ENCODE measurements around the gene FCRL6.

Gene FCRL6

GRCh38 chr1:159779403-159779851 is 22.7 kb upstream of the FCRL6 start:
- Histone ChIP-seq H3K4me1 (ENCODE audit: control insufficient read depth in 1 of 2, insufficient read depth in 2 of 2, low read length in 2 of 2) (peaks cover 6 to 8% of the 10 kb centered on the region in 2 donors), H3K4me3 (ENCODE audit: low read depth in 1 of 2, low read length in 2 of 2) (no peak overlapping the region), H3K27ac (ENCODE audit: low read depth, low read length) (no peak overlapping the region), H3K9me3 (ENCODE audit: control insufficient read depth in 1 of 2, low read length in 2 of 2) (no peaks in the 10 kb centered on the region), H3K27me3 (ENCODE audit: control insufficient read depth in 1 of 2, insufficient read depth in 2 of 2, low read length in 2 of 2) (no peaks in the 10 kb centered on the region), H3K9ac (ENCODE audit: low read depth in 1 of 2, low read length in 2 of 2) (no peak overlapping the region), H3K36me3 (ENCODE audit: control insufficient read depth in 1 of 2, insufficient read depth in 2 of 2, low read length in 2 of 2) (no peaks in the 10 kb centered on the region)

- peaks cover 6 to 8% of the 10 kb centered on the region in 2 donors for H3K4me1 ChIP-seq (ENCODE audit: control insufficient read depth in 1 of 2, insufficient read depth in 2 of 2, low read length in 2 of 2)
- no peaks in the 10 kb centered on the region for H3K9me3 ChIP-seq (ENCODE audit: control insufficient read depth in 1 of 2, low read length in 2 of 2)
- H3K4me3 ChIP-seq (ENCODE audit: low read depth in 1 of 2, low read length in 2 of 2), result peak within 1 kb of the TSS; percentile 79 to 86
- peak within 1 kb of the TSS; percentile 46 to 69 for H3K9ac ChIP-seq (ENCODE audit: low read depth in 1 of 2, low read length in 2 of 2)
- no peaks in the 10 kb centered on the region for H3K36me3 ChIP-seq (ENCODE audit: control insufficient read depth in 1 of 2, insufficient read depth in 2 of 2, low read length in 2 of 2)
- H3K27me3 ChIP-seq (ENCODE audit: control insufficient read depth in 1 of 2, insufficient read depth in 2 of 2, low read length in 2 of 2), result no peaks in the 10 kb centered on the region
- peak within 1 kb of the TSS; percentile 67 for H3K27ac ChIP-seq (ENCODE audit: low read depth, low read length)
Observed at GRCh38 chr1:159780583-159781582, 21.3 kb upstream of the FCRL6 start, which contains the start of gene DUSP23. Gene DUSP23, plus strand, starts transcription at chr1:159780962. Its CDS starts 139 bp downstream, at chr1:159781101.

- H3K4me1 ChIP-seq (ENCODE audit: control insufficient read depth in 1 of 2, insufficient read depth in 2 of 2, low read length in 2 of 2), result peaks cover 6 to 8% of the 10 kb centered on the region in 2 donors
- no peaks in the 10 kb centered on the region for H3K27me3 ChIP-seq (ENCODE audit: control insufficient read depth in 1 of 2, insufficient read depth in 2 of 2, low read length in 2 of 2)
- no peak overlapping the region for H3K27ac ChIP-seq (ENCODE audit: low read depth, low read length)
- no peaks in the 10 kb centered on the region for H3K9me3 ChIP-seq (ENCODE audit: control insufficient read depth in 1 of 2, low read length in 2 of 2)
- H3K36me3 ChIP-seq (ENCODE audit: control insufficient read depth in 1 of 2, insufficient read depth in 2 of 2, low read length in 2 of 2), result no peaks in the 10 kb centered on the region
- peak overlapping the region in 1 of 2 donors; percentile 29 for H3K9ac ChIP-seq (ENCODE audit: low read depth in 1 of 2, low read length in 2 of 2)
- peak overlapping the region; percentile 79 to 86 for H3K4me3 ChIP-seq (ENCODE audit: low read depth in 1 of 2, low read length in 2 of 2)
Observed at GRCh38 chr1:159781992-159782391, 20.2 kb upstream of the FCRL6 start.

DNA sequence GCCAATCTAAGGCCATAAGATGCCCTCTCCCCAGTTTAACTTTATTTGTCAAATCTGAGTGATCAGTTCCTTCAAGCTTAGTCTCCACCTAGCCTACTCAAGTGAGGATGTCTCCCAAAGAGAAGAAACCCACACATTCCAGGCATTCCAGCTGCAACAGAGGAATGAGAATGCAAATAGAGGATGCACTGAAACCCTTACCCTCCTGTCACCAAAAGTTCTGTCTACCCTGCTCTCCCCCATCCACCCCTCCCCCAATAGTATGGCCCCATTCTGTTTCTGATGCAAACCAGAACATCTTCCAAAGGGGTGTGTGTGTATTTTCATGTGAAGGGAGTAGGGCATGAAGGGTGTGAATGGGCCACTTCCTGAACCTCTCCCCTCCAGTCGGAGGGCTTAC is 18.4 kb upstream of the FCRL6 start:
- no peak overlapping the region for H3K4me3 ChIP-seq (ENCODE audit: low read depth in 1 of 2, low read length in 2 of 2)
- no peaks in the 10 kb centered on the region for H3K27me3 ChIP-seq (ENCODE audit: control insufficient read depth in 1 of 2, insufficient read depth in 2 of 2, low read length in 2 of 2)
- no peak overlapping the region for H3K27ac ChIP-seq (ENCODE audit: low read depth, low read length)
- no peaks in the 10 kb centered on the region for H3K9me3 ChIP-seq (ENCODE audit: control insufficient read depth in 1 of 2, low read length in 2 of 2)
- H3K4me1 ChIP-seq (ENCODE audit: control insufficient read depth in 1 of 2, insufficient read depth in 2 of 2, low read length in 2 of 2), result peaks cover 6 to 8% of the 10 kb centered on the region in 2 donors
- no peak overlapping the region for H3K9ac ChIP-seq (ENCODE audit: low read depth in 1 of 2, low read length in 2 of 2)
- H3K36me3 ChIP-seq (ENCODE audit: control insufficient read depth in 1 of 2, insufficient read depth in 2 of 2, low read length in 2 of 2), result no peaks in the 10 kb centered on the region

DNA sequence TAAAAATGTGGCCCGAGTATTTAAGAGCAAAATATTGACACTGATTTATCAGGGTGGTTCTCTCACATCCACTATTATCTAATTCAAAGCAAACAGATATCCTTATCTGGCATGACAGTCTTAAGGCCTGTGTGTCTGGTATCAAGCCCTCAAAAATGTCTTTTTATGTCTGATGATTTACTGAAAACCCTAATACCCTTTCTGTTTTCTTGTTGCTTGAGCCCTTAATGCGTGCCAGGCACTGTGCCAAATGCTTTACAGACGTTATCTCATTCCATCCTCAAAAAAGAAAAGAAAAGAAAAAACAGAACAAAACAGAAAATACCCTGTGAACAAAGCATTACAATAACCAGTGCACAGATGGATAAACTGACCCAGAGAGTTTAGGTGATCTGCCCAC is 15.7 kb upstream of the FCRL6 start:
- Histone ChIP-seq H3K4me3 (ENCODE audit: low read depth in 1 of 2, low read length in 2 of 2) (no peak overlapping the region), H3K4me1 (ENCODE audit: control insufficient read depth in 1 of 2, insufficient read depth in 2 of 2, low read length in 2 of 2) (peaks cover 0 to 6% of the 10 kb centered on the region in 2 donors), H3K9me3 (ENCODE audit: control insufficient read depth in 1 of 2, low read length in 2 of 2) (no peaks in the 10 kb centered on the region), H3K27ac (ENCODE audit: low read depth, low read length) (no peak overlapping the region), H3K36me3 (ENCODE audit: control insufficient read depth in 1 of 2, insufficient read depth in 2 of 2, low read length in 2 of 2) (no peaks in the 10 kb centered on the region), H3K27me3 (ENCODE audit: control insufficient read depth in 1 of 2, insufficient read depth in 2 of 2, low read length in 2 of 2) (no peaks in the 10 kb centered on the region), H3K9ac (ENCODE audit: low read depth in 1 of 2, low read length in 2 of 2) (no peak overlapping the region)

- H3K27ac ChIP-seq (ENCODE audit: low read depth, low read length), result no peak overlapping the region
- H3K36me3 ChIP-seq (ENCODE audit: control insufficient read depth in 1 of 2, insufficient read depth in 2 of 2, low read length in 2 of 2), result no peaks in the 10 kb centered on the region
- H3K27me3 ChIP-seq (ENCODE audit: control insufficient read depth in 1 of 2, insufficient read depth in 2 of 2, low read length in 2 of 2), result no peaks in the 10 kb centered on the region
- no peaks in the 10 kb centered on the region for H3K9me3 ChIP-seq (ENCODE audit: control insufficient read depth in 1 of 2, low read length in 2 of 2)
- H3K4me3 ChIP-seq (ENCODE audit: low read depth in 1 of 2, low read length in 2 of 2), result no peak overlapping the region
- peaks cover 0 to under 1% of the 10 kb centered on the region in 2 donors for H3K4me1 ChIP-seq (ENCODE audit: control insufficient read depth in 1 of 2, insufficient read depth in 2 of 2, low read length in 2 of 2)
- H3K9ac ChIP-seq (ENCODE audit: low read depth in 1 of 2, low read length in 2 of 2), result no peak overlapping the region
Observed at GRCh38 chr1:159786966-159787365, 15.2 kb upstream of the FCRL6 start.

- Histone ChIP-seq H3K36me3 (ENCODE audit: control insufficient read depth in 1 of 2, insufficient read depth in 2 of 2, low read length in 2 of 2) (no peaks in the 10 kb centered on the region), H3K27me3 (ENCODE audit: control insufficient read depth in 1 of 2, insufficient read depth in 2 of 2, low read length in 2 of 2) (peaks cover under 1 to 2% of the 10 kb centered on the region in 2 donors), H3K4me1 (ENCODE audit: control insufficient read depth in 1 of 2, insufficient read depth in 2 of 2, low read length in 2 of 2) (no peaks in the 10 kb centered on the region)
Observed at GRCh38 chr1:159790237-159790917, 11.8 kb upstream of the FCRL6 start.

DNA sequence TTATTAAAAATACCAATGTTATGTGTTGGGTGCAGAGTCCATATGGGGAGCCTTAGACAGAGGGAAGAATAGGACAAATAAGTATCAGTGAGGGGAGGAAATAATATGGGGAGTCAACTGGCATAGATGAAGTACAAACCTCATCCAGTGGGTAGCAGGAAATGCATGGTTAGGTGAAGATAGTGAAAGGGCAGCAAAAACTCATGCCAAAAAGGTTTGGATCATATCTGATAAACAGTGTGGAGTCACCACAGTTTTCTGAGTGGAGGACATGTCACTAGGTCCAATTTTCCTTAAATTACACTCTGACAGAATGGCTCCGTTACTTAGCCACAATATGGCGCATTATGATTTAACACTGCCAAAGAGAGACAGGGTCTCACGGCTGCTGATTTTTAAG is 11.1 kb upstream of the FCRL6 start:
- Histone ChIP-seq H3K4me3 (ENCODE audit: low read depth in 1 of 2, low read length in 2 of 2) (no peak overlapping the region), H3K9ac (ENCODE audit: low read depth in 1 of 2, low read length in 2 of 2) (no peak overlapping the region), H3K4me1 (ENCODE audit: control insufficient read depth in 1 of 2, insufficient read depth in 2 of 2, low read length in 2 of 2) (no peaks in the 10 kb centered on the region), H3K27me3 (ENCODE audit: control insufficient read depth in 1 of 2, insufficient read depth in 2 of 2, low read length in 2 of 2) (peaks cover 6 to 8% of the 10 kb centered on the region in 2 donors), H3K9me3 (ENCODE audit: control insufficient read depth in 1 of 2, low read length in 2 of 2) (no peaks in the 10 kb centered on the region), H3K36me3 (ENCODE audit: control insufficient read depth in 1 of 2, insufficient read depth in 2 of 2, low read length in 2 of 2) (no peaks in the 10 kb centered on the region), H3K27ac (ENCODE audit: low read depth, low read length) (no peak overlapping the region)

More at GRCh38 chr1:159790237-159790917, 11.8 kb upstream of the FCRL6 start:
- no peak overlapping the region for H3K4me3 ChIP-seq (ENCODE audit: low read depth in 1 of 2, low read length in 2 of 2)
- H3K27ac ChIP-seq (ENCODE audit: low read depth, low read length), result no peak overlapping the region
- H3K9me3 ChIP-seq (ENCODE audit: control insufficient read depth in 1 of 2, low read length in 2 of 2), result no peaks in the 10 kb centered on the region
- no peak overlapping the region for H3K9ac ChIP-seq (ENCODE audit: low read depth in 1 of 2, low read length in 2 of 2)

- Histone ChIP-seq H3K4me3 (ENCODE audit: low read depth in 1 of 2, low read length in 2 of 2) (no peak overlapping the region), H3K36me3 (ENCODE audit: control insufficient read depth in 1 of 2, insufficient read depth in 2 of 2, low read length in 2 of 2) (no peaks in the 10 kb centered on the region), H3K4me1 (ENCODE audit: control insufficient read depth in 1 of 2, insufficient read depth in 2 of 2, low read length in 2 of 2) (no peaks in the 10 kb centered on the region), H3K27ac (ENCODE audit: low read depth, low read length) (no peak overlapping the region), H3K9me3 (ENCODE audit: control insufficient read depth in 1 of 2, low read length in 2 of 2) (no peaks in the 10 kb centered on the region), H3K27me3 (ENCODE audit: control insufficient read depth in 1 of 2, insufficient read depth in 2 of 2, low read length in 2 of 2) (peaks cover 6 to 9% of the 10 kb centered on the region in 2 donors), H3K9ac (ENCODE audit: low read depth in 1 of 2, low read length in 2 of 2) (no peak overlapping the region)
Observed at GRCh38 chr1:159791461-159791860, 10.7 kb upstream of the FCRL6 start.

GRCh38 chr1:159795534-159795933 is 6.6 kb upstream of the FCRL6 start:
- Histone ChIP-seq H3K27me3 (ENCODE audit: control insufficient read depth in 1 of 2, insufficient read depth in 2 of 2, low read length in 2 of 2) (peaks cover 10 to 13% of the 10 kb centered on the region in 2 donors), H3K9ac (ENCODE audit: low read depth in 1 of 2, low read length in 2 of 2) (no peak overlapping the region), H3K27ac (ENCODE audit: low read depth, low read length) (no peak overlapping the region), H3K9me3 (ENCODE audit: control insufficient read depth in 1 of 2, low read length in 2 of 2) (no peaks in the 10 kb centered on the region), H3K4me1 (ENCODE audit: control insufficient read depth in 1 of 2, insufficient read depth in 2 of 2, low read length in 2 of 2) (peaks cover 4 to 5% of the 10 kb centered on the region in 2 donors), H3K36me3 (ENCODE audit: control insufficient read depth in 1 of 2, insufficient read depth in 2 of 2, low read length in 2 of 2) (no peaks in the 10 kb centered on the region), H3K4me3 (ENCODE audit: low read depth in 1 of 2, low read length in 2 of 2) (no peak overlapping the region)

All from duodenal mucosa (tissue), 2 donors.